ENCODE results near the gene HFM1. TPM values are rescaled to one million over a fixed set of nuclear protein-coding genes. Genes with fewer than 3 reads are reported as not detected.
"Not testable (repeated sequence)": the region's sequence is repeated elsewhere in the genome, so short reads cannot be mapped to it uniquely, and the experiment has no call there.

The HFM1 gene
- polyA plus RNA-seq, 3 donors = not detected

DNA sequence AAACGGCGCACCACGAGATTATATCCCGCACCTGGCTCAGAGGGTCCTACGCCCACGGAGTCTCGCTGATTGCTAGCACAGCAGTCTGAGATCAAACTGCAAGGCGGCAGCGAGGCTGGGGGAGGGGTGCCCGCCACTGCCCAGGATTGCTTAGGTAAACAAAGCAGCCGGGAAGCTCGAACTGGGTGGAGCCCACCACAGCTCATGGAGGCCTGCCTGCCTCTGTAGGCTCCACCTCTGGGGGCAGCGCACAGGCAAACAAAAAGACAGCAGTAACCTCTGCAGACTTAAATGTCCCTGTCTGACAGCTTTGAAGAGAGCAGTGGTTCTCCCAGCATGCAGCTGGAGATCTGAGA lies 117.7 kb downstream of the HFM1 start:
- H2AFZ ChIP-seq (ENCODE audit: insufficient read depth, low read depth, low read length, poor library complexity, severe bottlenecking); H3K27ac ChIP-seq (ENCODE audit: low read depth in 1 of 2, low read length in 2 of 2); H3K27ac Mint-ChIP-seq; H3K27me3 ChIP-seq (ENCODE audit: control insufficient read depth in 2 of 2, insufficient read depth in 2 of 2, low read length in 2 of 2); DNase-seq; H3K36me3 Mint-ChIP-seq; H3K4me1 Mint-ChIP-seq; H3K4me3 Mint-ChIP-seq; H3K4me2 ChIP-seq (replicated peaks; ENCODE audit: extremely low read depth, low read length, poor library complexity, severe bottlenecking); intact Hi-C loops (cut with micrococcal nuclease); H3K9me3 ChIP-seq (replicated peaks in 1 of 2; ENCODE audit: control insufficient read depth in 1 of 2, insufficient read depth in 1 of 2, low read length in 2 of 2); H3K4me1 ChIP-seq (ENCODE audit: control insufficient read depth in 1 of 2, insufficient read depth in 2 of 2, low read length in 2 of 2); H3K79me2 ChIP-seq (ENCODE audit: insufficient read depth, low read length); H3K36me3 ChIP-seq (replicated peaks in 1 of 2; ENCODE audit: control insufficient read depth in 1 of 2, insufficient read depth in 2 of 2, low read length in 2 of 2); H3K27me3 Mint-ChIP-seq (ENCODE audit: low read depth in 3 of 3); H3K4me3 ChIP-seq (replicated peaks in 1 of 3; ENCODE audit: low read depth in 2 of 3, low read length in 3 of 3); H3K9ac ChIP-seq (ENCODE audit: insufficient read depth, low read length, poor library complexity, severe bottlenecking); H4K20me1 ChIP-seq (ENCODE audit: insufficient read depth, low read length): not testable (repeated sequence)
- WGBS (ENCODE audit: insufficient coverage) = 89% methylated on average over 5 of the region's 13 CpGs
- peaks cover 0 to 19% (median 8%) of the 10 kb centered on the region in 7 donors for H3K9me3 Mint-ChIP-seq

DNA sequence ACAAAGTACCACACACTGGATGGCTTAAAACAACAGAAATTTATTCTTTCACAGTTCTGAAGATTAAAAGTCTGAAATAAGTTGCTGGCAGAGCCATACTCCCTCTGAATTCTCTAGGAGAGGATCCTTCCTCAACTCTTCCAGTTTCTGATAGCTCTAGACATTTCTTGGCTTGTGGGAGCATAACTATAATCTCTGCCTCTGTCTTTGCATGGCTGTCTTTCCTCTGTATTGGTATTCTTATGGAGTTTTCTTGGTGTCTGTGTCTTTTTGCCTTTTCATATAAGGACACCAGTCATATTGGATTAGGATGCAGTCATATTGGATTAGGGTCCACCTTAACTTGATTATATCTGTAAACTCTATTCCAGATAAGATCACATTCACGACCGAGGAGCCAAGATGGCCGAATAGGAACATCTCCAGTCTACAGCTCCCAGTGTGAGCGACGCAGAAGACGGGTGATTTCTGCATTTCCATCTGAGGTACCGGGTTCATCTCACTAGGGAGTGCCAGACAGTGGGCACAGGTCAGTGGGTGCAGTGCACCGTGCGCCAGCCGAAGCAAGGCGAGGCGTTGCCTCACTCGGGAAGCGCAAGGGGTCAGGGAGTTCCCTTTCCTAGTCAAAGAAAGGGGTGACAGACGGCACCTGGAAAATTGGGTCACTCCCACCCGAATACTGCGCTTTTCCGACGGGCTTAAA lies 118.2 kb downstream of the HFM1 start:
- H3K4me1 Mint-ChIP-seq; H3K4me2 ChIP-seq (replicated peaks; ENCODE audit: extremely low read depth, low read length, poor library complexity, severe bottlenecking); H3K27me3 ChIP-seq (ENCODE audit: control insufficient read depth in 2 of 2, insufficient read depth in 2 of 2, low read length in 2 of 2); H3K27ac ChIP-seq (ENCODE audit: low read depth in 1 of 2, low read length in 2 of 2); H4K20me1 ChIP-seq (ENCODE audit: insufficient read depth, low read length); H3K27ac Mint-ChIP-seq; H3K4me3 Mint-ChIP-seq; H3K79me2 ChIP-seq (ENCODE audit: insufficient read depth, low read length); H3K9me3 ChIP-seq (replicated peaks in 1 of 2; ENCODE audit: control insufficient read depth in 1 of 2, insufficient read depth in 1 of 2, low read length in 2 of 2); intact Hi-C loops (cut with micrococcal nuclease); H3K27me3 Mint-ChIP-seq (ENCODE audit: low read depth in 3 of 3); H3K9ac ChIP-seq (ENCODE audit: insufficient read depth, low read length, poor library complexity, severe bottlenecking); H3K36me3 ChIP-seq (replicated peaks in 1 of 2; ENCODE audit: control insufficient read depth in 1 of 2, insufficient read depth in 2 of 2, low read length in 2 of 2); H3K4me1 ChIP-seq (ENCODE audit: control insufficient read depth in 1 of 2, insufficient read depth in 2 of 2, low read length in 2 of 2); H3K36me3 Mint-ChIP-seq; H3K4me3 ChIP-seq (replicated peaks in 1 of 3; ENCODE audit: low read depth in 2 of 3, low read length in 3 of 3); DNase-seq; H2AFZ ChIP-seq (ENCODE audit: insufficient read depth, low read depth, low read length, poor library complexity, severe bottlenecking): not testable (repeated sequence)
- WGBS (ENCODE audit: insufficient coverage) = 87% methylated on average over 7 of the region's 19 CpGs
- H3K9me3 Mint-ChIP-seq = peaks cover 0 to 19% (median 8%) of the 10 kb centered on the region in 7 donors

DNA sequence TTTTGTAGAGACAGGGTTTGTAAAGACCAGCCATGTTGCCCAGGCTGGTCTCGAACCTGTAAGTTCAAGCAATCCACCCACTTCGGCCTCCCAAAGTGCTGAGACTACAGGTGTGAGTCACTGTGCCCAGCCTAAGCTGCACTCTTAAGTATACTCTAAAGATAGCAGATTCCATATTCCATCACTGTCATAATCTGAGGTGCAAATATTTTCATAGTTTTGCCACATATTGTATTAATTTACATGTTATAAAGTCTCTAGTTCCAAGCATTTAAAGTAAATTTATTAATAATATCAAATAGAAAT lies 121.3 kb downstream of the HFM1 start:
- WGBS (ENCODE audit: insufficient coverage) = 100% methylated on average over 1 of the region's 2 CpGs
- Histone ChIP-seq H3K27me3 (ENCODE audit: control insufficient read depth in 2 of 2, insufficient read depth in 2 of 2, low read length in 2 of 2) (no peaks in the 10 kb centered on the region), H3K9me3 (replicated peaks in 1 of 2; ENCODE audit: control insufficient read depth in 1 of 2, insufficient read depth in 1 of 2, low read length in 2 of 2) (no peaks in the 10 kb centered on the region), H3K4me3 (replicated peaks in 1 of 3; ENCODE audit: low read depth in 2 of 3, low read length in 3 of 3) (no peak overlapping the region), H3K4me2 (replicated peaks; ENCODE audit: extremely low read depth, low read length, poor library complexity, severe bottlenecking) (no peak overlapping the region), H3K36me3 (replicated peaks in 1 of 2; ENCODE audit: control insufficient read depth in 1 of 2, insufficient read depth in 2 of 2, low read length in 2 of 2) (no peaks in the 10 kb centered on the region), H3K79me2 (ENCODE audit: insufficient read depth, low read length) (no peaks in the 10 kb centered on the region), H4K20me1 (ENCODE audit: insufficient read depth, low read length) (no peaks in the 10 kb centered on the region), H2AFZ (ENCODE audit: insufficient read depth, low read depth, low read length, poor library complexity, severe bottlenecking) (peak overlapping the region; percentile 21), H3K4me1 (ENCODE audit: control insufficient read depth in 1 of 2, insufficient read depth in 2 of 2, low read length in 2 of 2) (peaks cover 0 to 4% of the 10 kb centered on the region in 2 donors), H3K9ac (ENCODE audit: insufficient read depth, low read length, poor library complexity, severe bottlenecking) (no peak overlapping the region), H3K27ac (ENCODE audit: low read depth in 1 of 2, low read length in 2 of 2) (no peak overlapping the region)
- Mint-ChIP-seq H3K4me3 (peak overlapping the region in 1 of 2 donors; percentile 37), H3K36me3 (no peaks in the 10 kb centered on the region), H3K27ac (peak overlapping the region in 3 of 7 donors; percentile 28 to 57 (median 54)), H3K4me1 (peaks cover 9% of the 10 kb centered on the region), H3K9me3 (peaks cover 0 to 2% (median 0%) of the 10 kb centered on the region in 7 donors), H3K27me3 (ENCODE audit: low read depth in 3 of 3) (peaks cover 0 to 1% (median 0%) of the 10 kb centered on the region in 3 donors)
- intact Hi-C loops (cut with micrococcal nuclease) = loop anchor here (5.0 kb wide), 1 partner anchor 644 kb away; no protein-coding TSS in a partner anchor
- TF ChIP-seq, protein P1, sequence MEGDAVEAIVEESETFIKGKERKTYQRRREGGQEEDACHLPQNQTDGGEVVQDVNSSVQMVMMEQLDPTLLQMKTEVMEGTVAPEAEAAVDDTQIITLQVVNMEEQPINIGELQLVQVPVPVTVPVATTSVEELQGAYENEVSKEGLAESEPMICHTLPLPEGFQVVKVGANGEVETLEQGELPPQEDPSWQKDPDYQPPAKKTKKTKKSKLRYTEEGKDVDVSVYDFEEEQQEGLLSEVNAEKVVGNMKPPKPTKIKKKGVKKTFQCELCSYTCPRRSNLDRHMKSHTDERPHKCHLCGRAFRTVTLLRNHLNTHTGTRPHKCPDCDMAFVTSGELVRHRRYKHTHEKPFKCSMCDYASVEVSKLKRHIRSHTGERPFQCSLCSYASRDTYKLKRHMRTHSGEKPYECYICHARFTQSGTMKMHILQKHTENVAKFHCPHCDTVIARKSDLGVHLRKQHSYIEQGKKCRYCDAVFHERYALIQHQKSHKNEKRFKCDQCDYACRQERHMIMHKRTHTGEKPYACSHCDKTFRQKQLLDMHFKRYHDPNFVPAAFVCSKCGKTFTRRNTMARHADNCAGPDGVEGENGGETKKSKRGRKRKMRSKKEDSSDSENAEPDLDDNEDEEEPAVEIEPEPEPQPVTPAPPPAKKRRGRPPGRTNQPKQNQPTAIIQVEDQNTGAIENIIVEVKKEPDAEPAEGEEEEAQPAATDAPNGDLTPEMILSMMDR (IDR thresholded peaks at IDR 0.05) = no peak
- no peak for DNase-seq

Measured in CD14-positive monocyte (primary cell).